Upper lobe of left lung (tissue), 4 donors: ENCODE data around the gene INTS14.

Source experiments
- POLR2A ChIP-seq, 4 donors: fragments of 450-650 bp; IDR thresholded peaks; one replicate each; pipeline ENCODE4 v1.5.1; 2016 to 2017; ENCODE audit warnings: antibody characterized with exemption in 4 of 4, mild to moderate bottlenecking in 2 of 4
- POLR2AphosphoS5 ChIP-seq, 2 donors: sonication (generic); formaldehyde crosslinking; IDR thresholded peaks; one replicate each; pipeline ENCODE4 v1.5.1; 2017; ENCODE audit warnings: antibody characterized with exemption in 2 of 2
- TF ChIP-seq, protein P1 (sequence below), 6 experiments: fragments of 450-650 bp in 4 of 6; fragments of 200-600 bp in 2 of 6; sonication (generic) in 2 of 6; IDR thresholded peaks; one replicate each; pipeline ENCODE4 v1.5.1; 2016 to 2019; ENCODE audit warnings: antibody characterized with exemption in 6 of 6

DNA sequence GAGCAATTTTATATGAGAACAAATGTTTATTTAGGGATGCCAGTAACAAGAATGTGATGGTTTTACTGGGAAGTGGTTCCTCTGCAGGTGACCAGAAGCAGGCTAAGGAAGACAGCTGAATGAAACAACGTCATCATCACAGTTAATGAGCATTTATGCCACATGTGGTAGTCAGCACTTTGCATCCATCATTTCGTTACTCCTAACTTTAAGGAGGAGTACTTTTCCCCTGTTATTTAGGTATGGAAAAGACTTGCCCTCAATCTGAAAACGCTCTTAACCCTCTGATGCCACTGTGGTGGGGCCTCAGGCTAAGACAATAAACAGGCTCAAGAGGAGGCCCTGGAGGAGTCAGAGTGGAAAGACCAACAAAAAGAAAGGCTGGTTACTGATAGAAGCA is 31.2 kb downstream of the INTS14 start:
- TF ChIP-seq, protein P1, sequence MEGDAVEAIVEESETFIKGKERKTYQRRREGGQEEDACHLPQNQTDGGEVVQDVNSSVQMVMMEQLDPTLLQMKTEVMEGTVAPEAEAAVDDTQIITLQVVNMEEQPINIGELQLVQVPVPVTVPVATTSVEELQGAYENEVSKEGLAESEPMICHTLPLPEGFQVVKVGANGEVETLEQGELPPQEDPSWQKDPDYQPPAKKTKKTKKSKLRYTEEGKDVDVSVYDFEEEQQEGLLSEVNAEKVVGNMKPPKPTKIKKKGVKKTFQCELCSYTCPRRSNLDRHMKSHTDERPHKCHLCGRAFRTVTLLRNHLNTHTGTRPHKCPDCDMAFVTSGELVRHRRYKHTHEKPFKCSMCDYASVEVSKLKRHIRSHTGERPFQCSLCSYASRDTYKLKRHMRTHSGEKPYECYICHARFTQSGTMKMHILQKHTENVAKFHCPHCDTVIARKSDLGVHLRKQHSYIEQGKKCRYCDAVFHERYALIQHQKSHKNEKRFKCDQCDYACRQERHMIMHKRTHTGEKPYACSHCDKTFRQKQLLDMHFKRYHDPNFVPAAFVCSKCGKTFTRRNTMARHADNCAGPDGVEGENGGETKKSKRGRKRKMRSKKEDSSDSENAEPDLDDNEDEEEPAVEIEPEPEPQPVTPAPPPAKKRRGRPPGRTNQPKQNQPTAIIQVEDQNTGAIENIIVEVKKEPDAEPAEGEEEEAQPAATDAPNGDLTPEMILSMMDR (IDR thresholded peaks at IDR 0.05), result no peak
- TF ChIP-seq POLR2AphosphoS5 (IDR thresholded peaks at IDR 0.05), result no peak
- no peak for TF ChIP-seq POLR2A (IDR thresholded peaks at IDR 0.05)
